ENCODE results near the gene FSTL4.

Gene FSTL4

DNA sequence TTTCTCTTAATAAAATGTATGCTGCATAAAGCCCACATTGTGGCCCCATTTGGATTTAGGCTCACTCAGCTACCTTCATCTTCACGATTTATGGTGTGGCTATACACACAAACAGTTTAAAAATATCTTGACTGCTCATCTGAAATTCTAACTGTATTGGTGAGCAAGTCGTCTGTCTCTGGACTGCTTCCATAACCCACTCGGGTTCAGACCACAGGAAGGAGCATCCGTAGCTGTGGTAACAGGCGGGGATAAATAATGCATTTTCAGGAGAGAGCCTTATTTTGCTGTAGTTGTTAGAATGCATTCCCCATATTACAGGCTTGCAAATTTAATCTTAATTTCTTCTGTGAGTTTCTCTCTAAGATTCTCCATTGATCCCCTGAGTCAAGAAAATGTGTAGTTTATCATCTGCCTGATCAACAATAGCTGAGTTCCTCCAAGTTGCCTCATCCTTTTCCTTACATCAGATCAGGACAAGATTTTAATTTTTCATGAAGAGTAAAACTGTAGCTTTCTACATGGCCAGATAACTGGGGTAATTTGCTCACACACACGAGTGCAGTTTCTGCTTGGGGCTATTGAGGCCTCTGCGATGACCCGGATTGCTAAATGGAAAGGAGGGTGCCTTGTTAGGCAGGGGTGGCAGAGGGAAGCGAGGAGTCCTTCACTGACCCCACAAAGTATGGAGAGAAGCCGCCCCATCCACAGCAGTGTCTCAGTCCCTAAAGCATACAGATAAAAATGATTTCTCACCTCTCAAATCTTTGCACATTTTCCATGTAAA lies 133.9 kb downstream of the FSTL4 start:
- no peak for DNase-seq (ENCODE audit: low read depth)

DNA sequence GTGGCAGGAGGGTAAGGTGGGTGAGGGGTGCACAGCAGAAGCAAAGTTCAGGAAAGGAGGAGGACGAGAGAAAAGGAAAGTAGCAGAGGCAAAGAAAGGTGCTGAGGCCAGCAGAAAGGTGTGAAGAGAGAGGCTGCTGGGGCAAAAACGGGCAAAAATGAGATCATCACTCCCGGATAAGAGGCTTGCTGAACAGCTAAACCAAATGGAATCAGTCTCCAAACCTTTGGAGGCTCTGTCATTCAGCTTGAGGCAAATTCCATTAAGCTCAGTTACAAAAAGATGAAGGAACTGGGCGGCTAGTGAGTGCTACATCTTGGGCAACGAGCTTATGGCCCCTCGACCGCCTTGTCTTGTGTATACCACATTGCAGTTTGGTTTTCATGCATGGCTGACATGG lies 136.4 kb downstream of the FSTL4 start:
- no peak for DNase-seq (ENCODE audit: low read depth)

DNA sequence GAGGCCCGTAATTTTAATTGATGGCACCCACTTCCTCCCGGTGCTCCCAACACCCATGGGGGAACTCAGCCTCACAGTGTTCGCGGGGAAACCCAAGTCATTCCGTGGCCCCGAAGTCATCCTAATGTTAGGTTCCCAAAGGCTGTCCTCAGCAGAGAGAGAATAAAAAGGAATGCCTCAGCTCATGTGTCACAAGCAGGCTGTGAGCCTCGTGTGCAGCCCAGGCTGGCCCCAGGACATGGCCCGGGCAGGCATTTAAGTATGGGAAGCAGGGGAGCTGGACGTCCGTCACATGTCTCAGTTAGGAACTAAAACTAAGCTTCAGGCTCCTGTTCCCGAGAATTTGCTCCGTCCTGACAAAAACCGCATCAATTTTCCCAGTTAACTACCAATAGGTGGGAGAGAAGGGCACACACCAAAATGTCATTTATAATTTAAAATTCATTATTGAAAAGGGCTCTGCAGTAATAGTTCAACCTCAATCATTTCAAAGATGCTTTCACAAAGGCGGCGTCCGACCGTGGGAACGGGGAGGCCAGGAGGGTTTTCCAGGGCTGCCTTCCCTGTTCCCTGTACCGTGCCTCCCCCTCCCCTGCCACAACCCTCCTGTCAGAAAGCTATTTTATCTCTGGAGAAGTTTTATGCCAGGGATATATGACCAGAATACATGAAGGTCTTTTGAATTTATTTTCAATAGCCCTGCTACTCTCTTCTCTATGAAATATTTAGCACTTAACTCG lies 137.3 kb downstream of the FSTL4 start:
- DNase-seq (ENCODE audit: low read depth) = no peak

DNA sequence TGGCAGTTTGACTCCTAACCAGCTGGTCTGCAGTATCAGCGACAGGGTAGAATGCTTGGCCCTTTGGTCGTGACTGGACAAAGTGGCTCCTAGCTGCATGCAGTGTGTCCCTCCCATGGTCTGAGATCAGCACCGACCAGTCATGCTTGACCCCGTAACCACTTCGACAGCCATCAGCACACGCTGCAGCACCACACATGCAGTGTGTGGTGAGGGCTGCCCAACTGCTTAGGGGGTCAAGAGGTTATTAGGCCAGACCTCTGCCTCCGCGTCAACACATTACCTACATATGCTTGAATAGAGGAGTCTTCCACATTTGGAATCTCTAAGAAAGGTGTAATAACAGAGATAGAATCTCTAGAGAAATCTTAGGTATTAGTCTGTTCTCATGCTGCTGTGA lies 139.1 kb downstream of the FSTL4 start:
- DNase-seq (ENCODE audit: low read depth) = no peak

DNA sequence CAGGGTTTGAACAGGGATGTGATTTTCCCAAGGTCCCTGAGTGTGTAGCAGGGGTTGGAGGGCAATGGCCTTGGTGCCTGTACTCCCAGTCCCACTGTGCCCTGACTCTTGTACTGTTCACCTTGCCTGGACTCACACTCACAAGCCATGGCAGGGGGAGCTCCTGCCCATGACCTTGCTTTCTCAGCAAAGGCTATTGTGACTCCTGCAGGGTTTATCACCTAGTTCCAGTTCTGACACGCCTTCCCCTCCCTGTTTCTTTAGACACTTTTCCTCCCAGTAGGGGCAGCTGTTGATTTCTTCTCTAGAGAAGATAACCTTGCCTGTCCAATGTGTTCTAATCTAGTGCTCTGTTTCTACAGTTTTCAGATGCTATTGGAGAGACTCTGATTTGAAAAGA lies 139.5 kb downstream of the FSTL4 start:
- DNase-seq (ENCODE audit: low read depth) = no peak

DNA sequence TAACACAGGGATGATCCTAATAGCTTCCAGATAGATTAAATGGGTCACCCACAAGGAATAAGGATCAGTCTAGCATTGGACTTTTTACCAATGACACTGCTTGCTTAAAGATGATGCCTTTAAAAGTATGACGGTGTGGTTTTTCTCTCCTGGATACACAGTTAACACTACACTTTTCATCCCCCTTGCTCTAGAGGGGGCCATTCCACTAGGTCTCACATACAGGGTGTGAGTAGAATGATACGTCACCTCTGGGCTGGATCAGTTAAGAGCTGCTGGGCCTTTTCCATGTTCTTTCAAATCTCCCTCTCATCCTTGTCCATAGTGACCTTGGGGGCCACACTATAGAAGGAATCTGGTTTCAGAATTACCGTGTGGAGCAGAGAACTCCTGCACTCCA lies 140.6 kb downstream of the FSTL4 start:
- DNase-seq (ENCODE audit: low read depth) = no peak

DNA sequence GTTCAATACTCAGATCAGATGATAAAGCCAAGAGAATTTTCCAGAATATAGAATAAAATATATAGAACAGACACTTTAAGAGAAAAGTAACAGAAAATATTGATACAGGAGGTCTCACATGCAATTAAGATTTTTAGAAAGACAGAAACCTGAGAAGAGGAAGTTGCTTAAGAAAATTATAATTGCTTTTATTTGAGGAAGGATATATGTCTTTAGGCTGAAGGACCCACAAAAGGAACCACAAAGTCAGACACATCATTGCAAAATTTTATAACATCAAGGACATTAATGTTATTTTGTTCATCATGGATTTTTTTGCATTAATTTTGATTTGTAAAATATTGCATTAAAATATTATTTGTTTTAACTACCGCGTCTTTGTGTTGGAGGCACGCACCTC lies 141.5 kb downstream of the FSTL4 start:
- no peak for DNase-seq (ENCODE audit: low read depth)

DNA sequence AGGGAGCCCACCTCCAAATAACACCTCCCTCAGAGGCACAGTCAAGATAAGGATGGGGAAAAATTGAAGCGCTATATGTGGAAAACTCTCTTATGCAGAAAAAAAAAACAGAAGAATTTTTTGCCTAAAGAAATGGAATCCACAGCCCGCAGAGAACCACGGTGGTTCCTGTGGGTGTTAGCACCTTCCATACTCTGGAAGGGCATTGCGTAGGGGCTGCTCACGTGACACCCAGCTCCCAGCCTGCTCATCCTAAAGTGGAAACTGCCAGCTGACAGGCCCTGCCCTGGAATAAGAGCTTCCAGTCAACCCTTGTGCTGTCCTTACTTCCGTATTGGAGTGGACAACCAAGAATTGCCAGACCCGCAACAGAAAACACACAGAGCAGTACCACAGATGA lies 142.5 kb downstream of the FSTL4 start:
- DNase-seq (ENCODE audit: low read depth) = no peak

DNA sequence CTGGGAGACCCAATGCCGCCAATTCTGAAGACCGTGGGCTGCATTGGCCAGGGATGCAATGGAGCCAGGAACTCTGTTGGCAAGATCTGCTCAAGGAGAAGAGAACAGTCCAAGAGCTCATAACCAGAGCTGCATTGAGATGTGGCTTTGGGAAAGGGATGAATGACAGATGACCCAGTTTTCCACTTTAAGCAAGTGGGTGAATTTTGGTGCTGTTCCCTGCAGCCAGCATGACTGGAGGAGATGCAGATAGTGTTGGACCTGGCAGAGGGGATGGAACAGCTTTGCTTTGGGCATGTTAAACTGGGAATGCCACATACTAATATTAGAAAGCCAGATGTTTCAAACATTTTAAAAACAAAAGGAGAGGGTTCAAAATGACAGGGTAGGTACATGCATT lies 143.1 kb downstream of the FSTL4 start:
- no peak for DNase-seq (ENCODE audit: low read depth)

DNA sequence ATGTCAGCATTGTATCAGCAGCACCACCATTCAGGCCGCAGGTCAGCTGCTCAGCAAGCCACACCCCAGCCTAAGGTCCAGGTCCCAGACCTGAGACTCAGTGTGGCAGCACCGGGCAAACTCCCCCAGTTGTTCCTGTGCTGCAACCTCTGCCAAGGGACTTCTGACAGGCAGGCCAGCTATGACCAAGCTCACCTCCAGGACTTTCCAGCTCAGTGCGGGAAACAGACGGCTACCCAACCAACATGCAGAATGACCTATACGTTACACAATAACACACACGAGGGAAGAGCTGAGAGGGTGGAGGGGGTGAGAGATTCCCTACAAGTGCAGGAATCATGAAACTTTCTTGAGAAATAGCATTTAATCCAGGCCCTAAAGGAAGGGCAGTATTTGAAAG lies 143.7 kb downstream of the FSTL4 start:
- no peak for DNase-seq (ENCODE audit: low read depth)

DNA sequence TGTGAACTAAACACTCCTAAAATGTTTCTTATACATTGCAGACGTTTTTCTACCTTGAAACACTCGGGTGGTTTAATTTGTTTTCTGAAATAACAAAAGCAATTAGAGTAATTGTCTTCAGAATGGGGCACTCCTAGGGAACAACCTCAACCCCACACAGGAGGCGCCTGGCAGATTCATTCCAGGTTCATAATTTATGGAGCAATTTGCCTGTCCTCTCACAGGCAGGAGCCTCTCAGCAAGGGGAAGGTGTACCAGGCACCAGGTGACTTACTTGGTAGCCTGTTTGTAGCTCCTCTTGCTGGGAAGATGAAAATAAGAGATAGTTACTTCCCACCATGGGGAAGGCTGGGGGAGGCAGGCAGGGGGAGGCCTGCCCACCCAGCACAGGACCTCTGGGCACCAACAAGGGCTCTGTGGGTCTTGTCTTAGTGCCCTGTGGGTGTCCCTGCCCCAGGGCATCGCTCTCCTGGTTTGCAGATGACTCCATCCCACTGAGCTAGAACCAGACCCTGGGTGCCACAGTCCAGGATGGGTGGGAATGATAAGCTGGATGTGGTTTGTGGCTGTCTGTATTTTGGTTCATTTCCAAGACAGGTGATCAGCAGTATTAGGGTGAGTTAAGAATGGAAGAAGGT lies 144.4 kb downstream of the FSTL4 start:
- DNase-seq (ENCODE audit: low read depth) = no peak

DNA sequence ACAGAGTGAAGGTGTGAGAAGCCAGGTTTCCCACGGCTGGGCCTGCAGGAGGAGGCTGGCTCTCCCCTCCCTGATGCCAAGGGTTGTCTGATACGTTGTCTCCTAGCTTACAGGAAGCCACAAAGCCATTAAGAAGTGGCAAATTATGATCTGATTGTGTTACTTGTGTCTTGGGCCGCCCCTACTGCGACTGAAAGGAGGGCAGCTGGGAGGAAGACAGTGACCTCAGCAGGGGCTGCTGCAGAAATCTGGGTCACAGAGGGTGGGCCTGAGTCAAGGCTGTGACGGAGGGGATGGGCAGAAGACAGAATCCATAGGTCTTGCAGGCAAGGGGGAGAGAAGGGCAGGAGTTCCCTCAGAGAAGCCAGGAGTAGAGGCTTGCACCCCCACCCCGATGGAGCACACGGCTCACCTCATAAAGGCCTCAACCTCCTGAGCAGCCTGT lies 145.0 kb downstream of the FSTL4 start:
- DNase-seq (ENCODE audit: low read depth) = no peak

DNA sequence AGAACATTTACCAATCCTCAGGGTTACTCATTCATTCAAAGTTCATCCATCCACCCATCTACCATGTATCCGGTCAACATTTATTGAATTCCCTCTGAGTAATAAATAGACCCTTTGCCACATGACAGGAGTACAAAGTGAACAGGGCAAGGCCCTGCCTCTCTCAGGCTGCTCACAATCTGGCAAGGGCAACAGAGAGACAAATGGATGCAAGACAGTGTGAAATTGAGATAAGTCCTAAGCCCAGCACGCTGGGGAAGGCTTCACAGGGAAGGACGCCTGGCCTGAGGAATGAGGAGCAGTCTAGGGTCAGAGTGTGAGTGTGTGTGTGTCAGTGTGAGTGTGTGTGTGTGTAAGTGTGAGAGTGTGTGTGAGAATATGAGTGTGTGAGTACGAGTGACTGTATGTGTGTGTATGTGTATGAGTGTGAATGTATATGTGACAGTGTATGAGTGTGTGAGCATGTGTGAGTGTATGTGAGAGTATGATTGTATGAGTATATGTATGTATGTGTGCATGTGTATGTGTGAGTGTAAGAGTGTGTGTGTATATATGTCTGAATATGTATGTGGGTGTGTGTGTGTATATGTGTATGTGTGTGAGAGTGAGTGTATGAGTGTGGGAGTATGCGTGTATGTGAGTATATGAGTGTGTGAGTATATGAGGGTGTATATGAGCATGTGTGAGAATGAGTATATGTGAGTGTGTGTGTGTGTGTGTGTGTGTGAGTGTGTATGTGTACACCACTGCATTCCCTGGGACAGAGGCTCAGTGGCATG lies 145.6 kb downstream of the FSTL4 start:
- no peak for DNase-seq (ENCODE audit: low read depth)

DNA sequence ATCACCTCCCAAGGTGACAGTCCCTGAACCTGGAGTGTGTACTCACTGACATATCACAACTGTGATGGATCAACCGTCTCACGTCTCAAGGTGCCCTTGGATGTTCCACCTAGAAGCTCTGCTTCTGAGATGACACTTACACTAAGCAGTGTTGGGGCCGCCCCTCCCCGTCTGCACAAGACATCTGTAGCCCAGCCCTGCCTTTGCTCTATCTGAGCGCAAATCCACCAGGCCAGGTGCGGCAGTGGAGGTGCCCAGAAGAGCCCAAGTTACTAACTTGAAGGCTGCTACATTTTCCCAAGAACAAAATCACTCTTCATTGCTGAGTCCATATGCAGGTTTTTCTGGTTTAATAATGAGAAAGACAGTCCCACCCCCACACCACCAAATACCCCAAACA lies 148.3 kb downstream of the FSTL4 start:
- no peak for DNase-seq (ENCODE audit: low read depth)

DNA sequence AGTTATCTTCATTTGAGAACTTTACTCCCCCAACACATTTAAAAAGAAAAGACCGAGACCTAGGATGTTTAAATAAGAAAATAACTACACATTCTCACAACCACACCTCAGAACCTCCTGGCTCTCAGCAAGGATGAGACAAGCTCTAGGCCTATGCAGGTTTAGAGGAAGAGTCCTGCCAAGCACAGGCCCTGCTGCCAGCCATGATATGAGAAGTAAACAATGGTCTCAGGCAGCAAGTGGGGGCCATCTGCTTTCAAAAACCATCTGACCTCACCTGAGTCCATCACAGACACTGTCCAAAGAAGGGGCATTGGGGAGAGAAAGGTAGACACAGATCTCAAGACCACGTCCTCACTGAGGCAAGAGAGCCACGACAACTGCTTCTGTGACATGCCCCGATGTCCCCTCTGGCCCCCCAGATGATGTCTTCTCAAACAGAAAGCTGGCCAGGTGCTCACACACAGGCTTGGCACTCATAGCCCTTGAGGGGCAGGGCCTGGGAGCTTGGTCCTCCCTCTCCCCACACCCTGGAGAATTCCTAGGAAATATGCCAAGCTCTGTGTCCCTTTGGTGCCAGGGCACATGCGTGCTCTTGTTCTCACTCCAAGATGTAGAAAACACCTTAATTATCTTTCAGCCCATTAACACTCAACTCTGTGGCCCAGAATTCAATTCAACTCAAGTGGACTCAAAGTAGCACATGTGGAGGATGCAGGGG lies 150.4 kb downstream of the FSTL4 start:
- DNase-seq (ENCODE audit: low read depth) = no peak

DNA sequence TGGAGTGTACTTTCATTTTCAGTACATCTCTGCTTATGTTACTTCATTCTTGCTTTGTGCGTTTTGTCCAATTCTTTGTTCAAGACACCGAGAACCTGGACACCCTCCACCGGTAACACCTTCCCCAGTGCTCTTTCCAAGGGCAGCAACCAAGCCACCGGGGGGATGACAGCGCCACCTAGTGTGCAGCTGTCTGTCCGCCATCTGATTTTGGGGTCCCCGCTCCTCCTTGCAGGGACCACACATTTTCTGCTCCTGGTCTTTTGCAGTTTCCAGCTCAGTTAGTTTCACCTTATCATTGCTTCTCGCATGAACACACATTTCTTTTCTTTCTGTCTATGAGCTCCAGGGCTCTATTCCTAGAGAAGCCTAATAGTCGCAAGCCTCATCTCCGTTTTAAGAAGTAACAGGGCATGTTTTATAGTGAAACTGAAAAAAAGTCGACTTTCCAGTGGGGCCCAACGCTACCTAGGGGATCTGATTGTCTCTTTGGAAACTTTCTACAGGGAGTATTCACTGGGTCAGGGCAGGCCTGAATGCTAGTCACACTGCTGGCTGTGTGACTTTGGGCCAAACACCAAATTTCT lies 152.1 kb downstream of the FSTL4 start:
- DNase-seq (ENCODE audit: low read depth) = peak; percentile 2

DNA sequence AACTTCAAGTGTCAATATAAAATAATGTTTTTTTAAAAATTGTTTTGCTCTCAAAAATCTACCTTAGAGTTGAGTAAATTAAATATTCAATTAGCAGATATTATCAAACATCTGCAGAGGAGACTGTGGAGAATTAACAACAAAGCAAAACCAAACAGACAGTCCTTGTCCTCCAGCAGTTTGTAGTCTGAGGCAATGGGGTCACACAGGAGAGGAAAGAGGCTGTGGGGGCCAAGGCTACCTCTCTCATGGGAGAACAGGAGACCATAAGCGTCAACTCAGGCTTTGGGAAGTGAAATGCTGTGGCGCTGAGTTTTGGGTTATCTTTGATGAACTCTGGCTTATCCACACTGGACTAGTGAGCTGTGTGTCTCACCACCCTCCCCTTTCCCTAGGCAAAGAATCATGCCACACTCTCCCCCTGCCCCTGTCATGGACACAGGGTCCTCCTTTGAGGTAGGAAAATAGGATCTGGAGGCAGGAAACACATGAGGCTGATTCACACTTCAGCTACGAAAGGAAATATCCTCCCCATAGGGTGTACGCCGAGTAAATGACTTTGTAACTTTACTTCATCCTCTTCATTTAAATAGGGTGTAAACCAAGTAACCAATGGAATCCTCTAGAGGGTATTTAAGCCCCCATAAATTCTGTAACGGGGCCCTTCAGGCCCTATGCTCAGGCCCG lies 152.7 kb downstream of the FSTL4 start:
- no peak for DNase-seq (ENCODE audit: low read depth)

DNA sequence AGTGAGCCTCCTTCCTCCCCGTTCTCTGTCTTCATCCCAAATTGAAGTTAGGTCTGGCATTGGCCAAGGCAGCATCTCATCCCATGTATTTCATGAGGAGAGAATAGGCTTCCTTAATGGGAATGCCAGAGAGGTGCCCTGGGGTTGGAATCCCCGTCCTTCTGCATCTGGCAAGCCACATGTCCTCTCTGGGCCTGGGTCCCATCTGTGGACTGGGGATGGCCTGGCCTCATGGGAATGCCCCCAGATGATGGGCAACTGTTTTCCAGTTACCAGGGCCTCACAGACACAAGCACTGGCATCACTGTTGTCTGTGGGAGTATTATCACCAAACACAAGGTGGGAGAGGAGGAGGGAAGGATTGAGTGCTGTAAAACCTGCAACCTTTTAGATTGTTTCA lies 153.9 kb downstream of the FSTL4 start:
- no peak for DNase-seq (ENCODE audit: low read depth)

DNA sequence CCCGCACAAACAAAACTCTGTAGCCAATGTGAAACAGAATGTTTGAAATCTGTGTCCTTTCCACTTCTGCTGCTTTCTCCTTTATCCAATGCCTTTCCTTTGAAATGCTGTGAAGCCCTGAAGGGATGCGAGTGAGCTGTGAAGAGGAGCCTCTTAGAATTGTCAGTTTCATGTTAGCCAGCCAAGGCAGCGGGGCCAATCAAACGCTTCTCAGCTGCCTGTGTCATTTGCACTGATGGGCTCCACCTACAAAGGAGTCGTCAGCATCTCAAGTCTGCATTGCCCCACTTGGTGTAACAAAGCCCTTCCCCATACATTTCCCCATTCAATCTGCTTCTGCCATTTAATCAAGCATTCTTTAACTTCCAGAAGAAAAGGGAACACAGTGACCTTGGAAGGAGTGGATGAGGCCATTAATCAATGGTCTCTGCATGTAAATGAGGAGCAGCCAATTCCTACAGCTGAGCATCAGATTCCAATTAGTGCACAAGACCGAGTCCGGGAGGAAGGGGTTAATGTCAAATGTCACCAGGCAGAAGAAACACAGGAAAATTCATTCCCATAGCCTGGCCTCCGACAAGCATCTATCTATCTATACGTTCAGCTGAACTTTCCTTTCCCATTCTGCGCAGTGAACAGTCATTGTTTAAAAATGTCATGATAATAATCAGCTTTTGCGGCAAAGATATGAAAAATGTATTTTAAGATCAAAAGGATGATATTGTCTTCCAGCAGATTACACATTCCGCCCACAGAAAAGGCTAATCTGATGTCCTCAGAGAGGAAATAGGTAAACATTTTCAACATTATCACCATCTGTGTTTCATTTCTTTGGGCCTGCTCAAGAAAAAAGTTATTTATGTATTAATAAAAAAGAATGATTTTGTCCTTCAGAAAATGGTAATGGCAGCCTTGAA lies 154.6 kb downstream of the FSTL4 start:
- DNase-seq (ENCODE audit: low read depth) = no peak

Data from stimulated activated CD8-positive, alpha-beta memory T cell treated with anti-CD3 and anti-CD28 coated beads, Interleukin-4, amount 100 ng/mL, for 24 hours (primary cell).